GM12874 (cell line): Measurements from ENCODE around the gene CES5A.

Experiments
- CTCF ChIP-seq: IDR thresholded peaks from 2 replicates; pipeline ENCODE4 v1.5.1; 2011; ENCODE audit warnings: low read depth, mild to moderate bottlenecking, control low read depth, low read length, moderate library complexity; ENCODE audit not compliant: insufficient read depth

Gene CES5A

DNA sequence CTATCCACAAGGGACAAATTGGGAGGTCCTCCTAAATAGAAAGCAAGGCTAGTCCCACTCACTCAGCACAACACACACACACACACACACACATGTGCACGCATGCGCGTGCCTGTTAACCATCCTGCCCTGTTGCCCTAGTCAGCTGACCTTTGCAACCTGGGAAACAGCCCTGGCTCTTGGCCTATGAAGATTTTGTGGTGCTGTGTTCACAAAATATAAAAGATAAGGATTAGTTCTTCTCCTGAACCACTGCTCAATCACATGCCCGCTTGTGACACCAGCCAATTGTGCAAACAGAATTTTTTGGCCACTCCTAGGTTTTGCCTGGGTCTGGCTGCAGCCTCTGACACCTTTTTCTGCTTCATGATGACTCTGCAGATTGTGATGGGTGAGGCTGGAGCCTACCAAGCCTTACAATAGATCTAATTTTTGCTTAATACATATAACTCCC lies 39.0 kb downstream of the CES5A start:
- no peak for TF ChIP-seq CTCF

DNA sequence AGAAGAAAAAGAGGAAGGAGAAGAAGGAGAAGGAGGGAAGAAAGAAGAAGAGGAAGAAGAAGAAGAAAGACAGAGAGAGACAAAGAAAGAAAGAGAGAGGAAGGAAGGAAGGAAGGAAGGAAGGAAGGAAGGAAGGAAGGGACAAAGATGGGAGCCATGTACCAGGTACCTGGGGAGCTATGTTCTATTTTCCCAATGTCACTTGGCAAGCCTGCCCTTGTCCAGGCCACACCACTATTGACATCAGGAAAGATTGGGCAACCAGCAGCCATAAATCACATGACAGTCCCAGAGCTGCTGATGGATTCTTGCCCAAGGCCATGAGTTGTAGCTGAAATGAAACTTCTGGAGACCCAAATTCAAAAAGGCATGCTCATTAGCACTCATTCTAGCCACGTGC lies 39.6 kb downstream of the CES5A start:
- TF ChIP-seq CTCF = no peak

DNA sequence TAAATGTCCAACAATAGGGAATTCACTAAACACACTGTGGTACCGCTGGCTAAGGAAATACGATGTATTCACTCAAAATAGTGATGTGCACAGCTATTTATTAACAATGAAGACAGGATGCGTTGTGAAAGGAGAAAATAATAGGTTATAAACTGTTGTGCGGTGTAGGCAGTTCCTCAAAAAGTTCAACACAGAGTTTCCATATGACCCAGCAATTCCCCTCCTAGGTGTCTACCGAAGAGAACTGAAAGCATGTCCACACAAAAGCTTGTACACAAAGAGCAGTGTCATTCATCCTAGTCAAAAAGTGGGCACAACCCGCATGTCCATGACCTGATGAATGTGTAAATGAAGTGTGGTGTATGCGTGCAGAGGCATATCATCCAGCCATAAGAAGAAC lies 41.1 kb downstream of the CES5A start:
- TF ChIP-seq CTCF = no peak

DNA sequence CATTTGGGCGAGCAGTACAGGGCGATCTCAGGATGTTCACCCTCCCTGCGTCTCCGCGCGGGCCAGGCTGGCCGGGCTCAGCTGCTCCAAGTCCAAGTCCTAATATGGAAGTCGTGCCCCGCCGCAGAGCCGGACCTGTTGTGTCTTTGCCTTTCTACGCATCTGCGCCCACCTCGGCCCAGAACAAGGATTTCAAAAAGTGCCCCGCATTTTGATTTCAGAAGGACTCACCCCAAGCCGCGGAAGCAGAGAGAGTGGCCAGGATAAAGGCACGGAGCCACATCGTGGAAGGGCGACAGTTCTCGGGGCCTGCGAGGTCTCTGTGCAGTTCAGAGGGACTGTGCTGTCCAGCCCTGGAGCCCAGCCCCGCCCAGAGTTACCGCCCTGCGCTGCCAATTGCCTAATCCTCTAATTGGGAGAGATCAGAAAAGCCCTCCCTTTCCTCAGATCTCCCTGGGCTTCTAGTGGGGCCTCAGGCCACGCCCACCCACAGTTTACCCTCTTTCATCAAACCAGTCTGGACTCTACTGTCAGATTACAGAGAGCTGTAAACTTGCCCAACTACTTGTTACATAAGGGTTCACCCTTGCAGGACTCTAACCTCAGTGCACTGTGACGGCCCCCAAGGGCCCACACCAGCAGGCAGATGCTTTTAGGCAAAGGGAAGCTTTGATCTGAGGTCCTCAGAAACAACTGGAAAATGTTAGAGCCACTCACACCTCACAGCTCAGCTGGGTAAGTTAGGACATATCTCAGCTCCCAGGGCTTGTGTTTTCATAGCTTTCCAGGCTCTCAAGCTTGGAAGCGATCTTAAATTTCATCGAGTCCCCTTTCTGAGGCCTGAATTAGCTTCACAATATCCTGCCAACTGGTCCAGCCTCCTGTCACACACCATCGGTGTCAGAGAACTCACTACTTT lies 42.1 kb downstream of the CES5A start, which contains the start of gene CES1:
Gene CES1, minus strand, starts transcription at position 324 of the 919 bp plus-strand sequence. Its CDS starts 41 bp downstream, at position 283.
- no peak for TF ChIP-seq CTCF

GRCh38 chr16:55832425-55832772 lies 42.8 kb downstream of the CES5A start:
- no peak for TF ChIP-seq CTCF

DNA sequence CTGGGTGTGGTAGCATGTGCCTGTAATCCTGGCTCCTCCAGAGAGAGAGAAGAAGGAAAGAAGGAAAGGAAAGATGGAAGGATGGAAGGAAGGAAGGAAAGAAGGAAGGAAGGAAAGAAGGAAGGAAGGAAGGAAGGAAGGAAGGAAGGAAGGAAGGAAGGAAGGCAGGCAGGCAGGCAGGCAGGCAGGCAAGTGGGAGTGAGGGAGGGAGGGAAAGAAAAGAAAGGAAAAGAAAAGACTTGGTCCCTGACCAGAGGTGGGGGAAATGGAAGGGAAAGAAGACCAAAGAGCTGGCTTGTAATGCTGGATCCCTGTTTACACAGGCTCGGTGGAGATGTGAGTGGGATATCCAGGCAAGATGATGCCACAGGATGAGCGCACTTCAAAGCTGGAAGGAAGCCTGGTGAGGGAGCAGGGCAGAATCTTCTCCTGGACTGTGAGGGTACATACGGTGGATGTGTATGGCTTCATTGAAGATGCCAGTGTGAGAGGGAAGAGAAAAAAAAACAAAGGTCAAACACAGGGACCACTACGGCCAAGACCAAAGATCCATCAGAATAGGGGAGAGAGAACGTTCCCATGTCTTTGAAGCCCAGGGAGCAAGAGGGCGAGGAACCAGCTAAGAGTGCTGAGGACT lies 44.4 kb downstream of the CES5A start:
- no peak for TF ChIP-seq CTCF

DNA sequence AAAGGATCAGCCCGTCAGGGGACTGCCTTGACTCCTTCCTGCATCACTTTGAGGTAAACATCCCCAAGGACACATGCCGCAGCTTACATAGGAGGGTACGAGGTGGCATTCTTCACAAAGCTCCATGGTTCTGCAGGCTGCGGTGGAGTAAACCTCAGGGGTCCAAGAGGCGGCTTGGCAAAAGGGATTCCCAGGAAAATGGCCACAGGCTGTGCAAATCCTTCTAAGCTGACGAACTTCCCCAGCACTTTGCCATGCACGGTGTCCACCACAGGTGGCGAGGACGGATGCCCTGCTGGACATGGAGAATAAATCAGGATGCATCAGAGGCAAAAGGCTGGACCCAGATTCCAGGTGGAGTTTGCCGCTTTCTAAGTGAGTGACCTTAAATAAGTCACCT lies 46.5 kb downstream of the CES5A start:
- TF ChIP-seq CTCF = no peak
